ENCODE measurements around the gene PRPF40A. TPM values are rescaled to one million over a fixed set of nuclear protein-coding genes. Genes with fewer than 3 reads are reported as not detected.
"Not testable (repeated sequence)": the region's sequence is repeated elsewhere in the genome, so short reads cannot be mapped to it uniquely, and the experiment has no call there.

The PRPF40A gene
- total RNA-seq, 2 experiments from 2014 or later = 107 to 109 TPM

DNA sequence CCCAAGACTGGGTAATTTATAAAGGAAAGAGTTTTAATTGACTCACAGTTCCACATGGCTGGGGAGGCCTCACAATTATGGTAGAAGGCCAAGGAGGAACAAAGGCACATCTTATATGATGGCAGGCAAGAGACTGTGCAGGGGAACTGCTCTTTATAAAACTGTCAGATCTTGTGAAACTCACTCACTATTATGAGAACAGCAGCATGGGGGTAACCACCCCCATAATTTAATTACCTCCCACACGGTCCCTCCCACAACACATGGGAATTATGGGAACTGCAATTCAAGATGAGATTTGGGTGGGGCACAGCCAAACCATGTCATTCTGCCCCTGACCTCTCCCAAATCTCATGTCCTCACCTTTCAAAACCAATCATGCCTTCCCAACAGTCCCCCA lies 20.2 kb upstream of the PRPF40A start:
- H3K27me3 Mint-ChIP-seq, H3K9me3 Mint-ChIP-seq, CTCF ChIA-PET, H3K4me1 Mint-ChIP-seq, POLR2A ChIA-PET, H3K4me3 Mint-ChIP-seq, H3K27ac Mint-ChIP-seq, DNase-seq: not testable (repeated sequence)
- H3K36me3 Mint-ChIP-seq (ENCODE audit: low read depth) = peaks cover 33% of the 10 kb centered on the region

DNA sequence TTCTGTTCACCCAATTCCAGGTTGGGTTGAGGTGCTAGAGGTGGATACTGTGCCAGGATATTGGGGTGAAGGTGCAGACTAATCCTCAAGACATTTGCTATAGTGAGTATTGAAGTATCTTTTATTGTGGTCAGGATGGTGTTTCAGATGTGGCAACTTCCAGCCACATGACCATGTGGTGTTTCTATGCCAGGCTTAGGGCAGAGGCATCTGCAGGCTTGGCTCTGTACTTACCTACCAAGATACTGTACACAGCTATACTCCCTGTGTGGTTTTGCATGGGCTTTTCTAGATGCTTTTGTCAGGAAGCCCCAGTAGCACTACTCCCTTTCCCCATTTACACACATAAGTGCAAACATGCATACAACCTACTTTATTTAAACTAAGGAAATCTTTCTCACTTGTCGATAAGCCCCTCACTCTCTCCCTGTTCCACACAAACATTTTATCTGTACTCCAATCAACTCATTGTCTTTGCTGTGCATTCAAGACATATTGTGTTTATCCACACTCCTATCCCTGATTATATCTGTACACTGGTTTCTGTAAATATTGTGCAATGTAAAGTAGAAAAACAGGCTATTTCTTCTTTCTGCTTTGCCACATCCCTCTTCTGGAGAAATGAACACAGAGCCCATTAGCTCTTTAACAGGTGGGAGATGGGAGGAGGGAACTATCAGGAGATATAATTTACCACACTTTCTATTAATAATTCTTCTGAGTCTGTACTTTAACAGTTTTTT lies 13.5 kb upstream of the PRPF40A start:
- no peak overlapping the region for H3K4me3 Mint-ChIP-seq
- peak; percentile 68 for DNase-seq
- POLR2A ChIA-PET = no interaction called here
- CTCF ChIA-PET = interaction anchor here (1.4 kb wide), 1 partner anchor 18 kb away, joined by 3 read pairs; no protein-coding TSS in a partner anchor
- H3K36me3 Mint-ChIP-seq (ENCODE audit: low read depth) = peaks cover 6% of the 10 kb centered on the region
- H3K9me3 Mint-ChIP-seq = no peaks in the 10 kb centered on the region
- no peaks in the 10 kb centered on the region for H3K27me3 Mint-ChIP-seq
- peak overlapping the region; percentile 31 for H3K27ac Mint-ChIP-seq
- H3K4me1 Mint-ChIP-seq = peaks cover 27% of the 10 kb centered on the region

DNA sequence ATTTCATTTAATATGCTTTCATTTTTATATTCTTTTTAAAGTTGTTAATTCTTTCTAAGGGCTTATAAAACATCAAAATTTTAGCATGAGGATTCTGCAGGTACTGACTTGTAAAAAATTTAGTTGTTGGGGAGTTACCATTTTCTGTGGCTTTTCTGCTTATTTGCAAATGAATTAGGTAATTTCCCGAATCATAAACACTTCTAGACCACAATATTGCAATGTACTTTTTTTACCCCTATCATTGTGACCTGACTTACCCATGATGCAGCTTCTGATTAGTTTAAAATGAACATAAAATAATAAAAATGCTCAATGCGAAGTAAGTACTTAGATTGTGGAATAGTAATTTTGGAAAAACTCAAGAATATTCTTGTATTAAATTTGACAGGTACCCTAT lies 12.6 kb upstream of the PRPF40A start:
- ChIA-PET POLR2A (interaction anchor here (0.6 kb wide), 1 partner anchor 270 kb away, joined by 5 read pairs; no protein-coding TSS in a partner anchor), CTCF (no interaction called here)
- H3K4me3 Mint-ChIP-seq = no peak overlapping the region
- no peak overlapping the region for H3K27ac Mint-ChIP-seq
- DNase-seq = no peak
- H3K4me1 Mint-ChIP-seq = peaks cover 26% of the 10 kb centered on the region
- no peaks in the 10 kb centered on the region for H3K27me3 Mint-ChIP-seq
- peaks cover 4% of the 10 kb centered on the region for H3K36me3 Mint-ChIP-seq (ENCODE audit: low read depth)
- no peaks in the 10 kb centered on the region for H3K9me3 Mint-ChIP-seq

DNA sequence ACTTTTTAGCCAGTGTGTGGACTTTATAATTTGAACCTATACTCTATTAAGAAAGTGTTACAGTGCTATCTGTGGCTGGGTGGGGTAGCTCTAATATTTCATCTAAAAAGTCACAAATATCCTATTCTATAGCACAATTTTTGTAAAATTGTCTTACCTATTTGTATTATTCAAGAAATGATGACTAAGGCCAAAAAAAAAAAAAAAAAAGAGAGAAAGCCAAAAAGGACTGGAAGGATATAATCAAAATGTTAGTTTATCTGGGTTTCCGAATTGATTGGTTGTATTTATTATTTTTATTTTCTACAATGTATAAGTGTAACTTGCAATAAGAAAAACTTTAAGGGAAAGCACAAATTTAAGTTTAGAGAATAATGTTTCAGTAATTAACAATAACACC lies 6.7 kb upstream of the PRPF40A start:
- peaks cover 38% of the 10 kb centered on the region for H3K36me3 Mint-ChIP-seq (ENCODE audit: low read depth)
- no peaks in the 10 kb centered on the region for H3K27me3 Mint-ChIP-seq
- DNase-seq = no peak
- POLR2A ChIA-PET = no interaction called here
- H3K4me1 Mint-ChIP-seq = peaks cover 42% of the 10 kb centered on the region
- CTCF ChIA-PET = no interaction called here
- no peak overlapping the region for H3K4me3 Mint-ChIP-seq
- H3K9me3 Mint-ChIP-seq = no peaks in the 10 kb centered on the region
- H3K27ac Mint-ChIP-seq = no peak overlapping the region

DNA sequence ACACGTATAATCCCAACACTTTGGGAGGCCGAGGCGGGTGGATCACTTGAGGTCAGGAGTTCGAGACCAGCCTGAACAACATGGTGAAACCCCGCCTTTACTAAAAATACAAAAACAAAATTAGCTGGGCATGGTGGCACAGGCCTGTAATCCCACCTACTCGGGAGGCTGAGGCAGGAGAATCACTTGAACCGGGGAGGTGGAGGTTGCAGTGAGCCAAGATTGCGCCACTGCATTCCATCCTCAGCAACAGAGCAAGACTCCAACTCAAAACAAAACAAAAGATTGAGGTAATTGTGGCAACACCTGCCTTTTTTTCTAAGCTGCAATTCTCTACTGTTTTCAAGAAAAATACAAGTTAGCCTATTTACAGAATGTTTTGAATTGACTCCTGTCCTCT lies 5.4 kb upstream of the PRPF40A start:
- H3K36me3 Mint-ChIP-seq (ENCODE audit: low read depth) = peaks cover 37% of the 10 kb centered on the region
- H3K27me3 Mint-ChIP-seq = not testable (repeated sequence)

DNA sequence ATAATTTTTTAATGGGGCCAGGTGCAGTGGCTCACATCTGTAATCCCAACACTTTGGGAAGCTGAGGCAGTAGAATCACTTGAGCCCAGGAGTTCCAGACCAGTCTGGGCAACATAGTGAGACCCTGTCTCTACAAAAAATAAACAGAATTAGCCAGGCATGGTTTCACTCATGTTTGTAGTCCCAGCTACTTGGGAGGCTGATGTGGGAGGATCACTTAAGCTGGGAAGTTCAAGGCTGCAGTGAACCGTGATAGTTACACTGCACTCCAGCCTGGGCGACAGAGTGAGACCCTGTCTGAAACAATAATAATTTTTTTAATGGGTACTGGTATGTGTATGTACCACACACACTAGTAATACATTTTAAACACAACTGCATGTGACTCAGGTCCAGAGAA lies 3.5 kb upstream of the PRPF40A start:
- H3K4me3 Mint-ChIP-seq = peak overlapping the region; percentile 99
- H3K36me3 Mint-ChIP-seq (ENCODE audit: low read depth) = peaks cover 45% of the 10 kb centered on the region
- peaks cover 53% of the 10 kb centered on the region for H3K4me1 Mint-ChIP-seq

More for the DNA sequence above, 5.4 kb upstream of the PRPF40A start:
- H3K4me3 Mint-ChIP-seq, H3K9me3 Mint-ChIP-seq, H3K27ac Mint-ChIP-seq, POLR2A ChIA-PET, DNase-seq: not testable (repeated sequence)
- CTCF ChIA-PET = interaction anchor here (0.8 to 1.0 kb wide), 2 partner anchors 9 to 18 kb away, joined by 3 read pairs; no protein-coding TSS in a partner anchor
- H3K4me1 Mint-ChIP-seq = peaks cover 43% of the 10 kb centered on the region

DNA sequence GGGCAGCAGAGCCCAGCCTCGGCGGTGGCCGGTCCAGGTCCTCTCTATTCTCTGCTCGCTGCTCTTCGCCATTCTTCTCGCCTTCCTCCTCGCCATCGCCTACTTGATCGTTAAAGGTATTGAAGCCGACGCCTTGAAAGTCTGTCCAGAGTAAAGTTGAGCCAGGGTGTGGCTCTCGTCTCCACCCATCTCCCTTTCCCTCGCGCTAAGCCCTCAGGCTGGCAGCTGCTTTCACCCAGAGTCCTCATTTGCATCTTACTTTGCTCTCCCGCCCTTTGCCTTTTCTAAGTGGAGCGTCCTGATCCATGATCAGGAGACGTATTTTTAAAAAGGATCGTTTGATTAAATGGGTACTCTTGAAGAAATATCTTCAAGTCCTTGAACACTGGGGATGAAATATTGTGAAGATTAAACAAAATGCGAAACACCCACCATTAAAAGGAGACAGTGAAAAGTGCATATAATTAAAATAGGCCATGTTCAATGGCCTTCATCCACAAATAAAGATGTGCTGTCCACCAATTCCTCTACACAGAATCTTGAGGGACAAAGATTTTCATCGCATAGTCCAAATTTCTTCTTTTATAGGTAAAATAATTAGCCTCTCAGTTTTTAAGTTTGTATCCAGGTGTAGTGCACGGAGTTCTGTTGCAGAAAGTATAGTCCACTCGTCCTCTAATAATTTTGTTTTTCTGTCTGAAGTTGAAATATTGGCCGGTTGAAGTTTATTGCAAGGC lies 1.8 kb upstream of the PRPF40A start:
- Mint-ChIP-seq H3K4me3 (peak overlapping the region; percentile 99), H3K36me3 (ENCODE audit: low read depth) (peaks cover 57% of the 10 kb centered on the region), H3K4me1 (peaks cover 65% of the 10 kb centered on the region), H3K9me3 (no peaks in the 10 kb centered on the region), H3K27me3 (no peaks in the 10 kb centered on the region), H3K27ac (peak overlapping the region; percentile 99)
- peak; percentile 53 for DNase-seq
- CTCF ChIA-PET = interaction anchor here (0.6 kb wide), 1 partner anchor 549 kb away, joined by 3 read pairs; no protein-coding TSS in a partner anchor
- POLR2A ChIA-PET = no interaction called here

More for the DNA sequence above, 3.5 kb upstream of the PRPF40A start:
- no peak for DNase-seq
- Mint-ChIP-seq H3K9me3 (no peaks in the 10 kb centered on the region), H3K27me3 (no peaks in the 10 kb centered on the region), H3K27ac (no peak overlapping the region)
- CTCF ChIA-PET = no interaction called here
- POLR2A ChIA-PET = no interaction called here

DNA sequence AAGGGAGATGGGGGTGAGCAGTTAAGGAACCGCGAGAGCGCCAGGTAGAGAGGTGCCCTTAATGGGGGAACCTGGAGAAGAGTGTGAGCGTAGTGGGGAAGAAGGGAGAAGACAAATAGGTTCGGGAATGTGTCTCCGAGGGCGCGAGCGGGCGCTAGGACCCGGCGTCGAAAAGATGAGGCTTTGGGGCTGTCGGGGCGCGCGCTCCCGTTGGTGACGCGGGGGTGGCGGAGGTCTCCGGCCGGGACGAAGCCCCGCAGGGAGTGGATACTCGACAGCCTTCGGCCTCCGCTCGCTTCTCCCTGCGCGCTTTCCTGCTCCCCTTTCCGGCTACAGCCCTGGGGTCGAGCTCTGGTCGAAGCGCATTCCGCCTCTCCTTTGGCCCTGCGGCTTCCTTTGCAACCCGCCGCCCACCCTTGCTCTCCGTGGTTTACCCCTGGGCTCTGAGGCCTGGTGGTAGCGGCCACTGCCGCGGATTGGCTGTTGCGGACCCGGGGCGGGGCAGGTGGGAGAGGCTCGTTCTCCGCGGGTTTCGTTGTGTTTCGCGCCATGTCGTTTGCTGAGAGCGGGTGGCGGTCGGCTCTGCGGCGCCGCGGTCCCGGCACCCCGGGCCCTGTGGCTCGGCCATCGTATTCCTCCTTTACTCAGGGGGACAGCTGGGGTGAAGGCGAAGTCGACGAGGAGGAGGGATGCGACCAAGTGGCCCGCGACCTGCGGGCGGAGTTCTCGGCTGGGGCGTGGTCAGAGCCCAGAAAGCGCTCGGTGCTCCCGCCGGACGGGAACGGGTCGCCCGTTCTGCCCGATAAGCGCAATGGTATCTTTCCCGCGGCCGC lies 1.0 kb upstream of the PRPF40A start, which contains the start of gene ARL6IP6:
ARL6IP6 (plus strand) TSS at position 545 of the 833 bp plus-strand sequence; CDS start at position 550, 5 bp downstream.
- DNase-seq = peak; percentile 95
- CTCF ChIA-PET = interaction anchor here (0.6 to 1.3 kb wide), 4 partner anchors 11 to 548 kb away, joined by 3 to 5 read pairs (median 4); partner anchors contain the start of gene STAM2
- Mint-ChIP-seq H3K27ac (peak within 1 kb of the TSS; percentile 99), H3K36me3 (ENCODE audit: low read depth) (peaks cover 55% of the 10 kb centered on the region), H3K9me3 (no peaks in the 10 kb centered on the region), H3K4me1 (peaks cover 69% of the 10 kb centered on the region), H3K27me3 (no peaks in the 10 kb centered on the region), H3K4me3 (peak within 1 kb of the TSS; percentile 99)
- POLR2A ChIA-PET = interaction anchor here (1.2 kb wide), 1 partner anchor 24 kb away, joined by 10 read pairs; no protein-coding TSS in a partner anchor

DNA sequence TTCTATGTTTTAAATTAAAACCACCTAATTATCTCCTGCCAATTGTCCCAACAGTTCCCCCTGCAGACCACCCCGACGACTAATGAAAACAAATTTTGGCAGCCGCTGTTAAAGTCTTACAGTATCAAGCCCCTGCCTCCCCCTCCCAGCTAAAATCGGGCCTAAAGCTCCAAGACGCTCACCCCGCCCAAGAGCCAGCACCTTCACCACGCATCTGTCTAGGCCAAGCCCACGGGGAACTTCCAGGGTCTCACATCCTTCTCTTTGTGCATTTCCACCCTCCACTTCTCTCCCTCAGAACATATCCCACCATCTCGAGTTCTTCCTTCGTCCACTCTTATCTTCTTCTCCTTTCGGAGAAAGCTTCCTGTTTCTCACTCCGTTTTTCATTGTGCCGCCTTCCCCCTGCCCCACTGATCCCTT lies 445 bp downstream of the PRPF40A start:
- ChIA-PET POLR2A (interaction anchor here (0.6 to 1.2 kb wide), 2 partner anchors 23 to 815 kb away, joined by 4 to 10 read pairs; no protein-coding TSS in a partner anchor), CTCF (interaction anchor here (0.7 to 2.0 kb wide), 9 partner anchors 9 to 1442 kb away, joined by 3 to 7 read pairs (median 4); partner anchors contain the start of gene STAM2)
- Mint-ChIP-seq H3K4me3 (peak overlapping the region; percentile 99), H3K27me3 (no peaks in the 10 kb centered on the region), H3K4me1 (peaks cover 66% of the 10 kb centered on the region), H3K36me3 (ENCODE audit: low read depth) (peaks cover 53% of the 10 kb centered on the region), H3K9me3 (no peaks in the 10 kb centered on the region), H3K27ac (peak overlapping the region; percentile 99)
- peak; percentile 43 for DNase-seq

DNA sequence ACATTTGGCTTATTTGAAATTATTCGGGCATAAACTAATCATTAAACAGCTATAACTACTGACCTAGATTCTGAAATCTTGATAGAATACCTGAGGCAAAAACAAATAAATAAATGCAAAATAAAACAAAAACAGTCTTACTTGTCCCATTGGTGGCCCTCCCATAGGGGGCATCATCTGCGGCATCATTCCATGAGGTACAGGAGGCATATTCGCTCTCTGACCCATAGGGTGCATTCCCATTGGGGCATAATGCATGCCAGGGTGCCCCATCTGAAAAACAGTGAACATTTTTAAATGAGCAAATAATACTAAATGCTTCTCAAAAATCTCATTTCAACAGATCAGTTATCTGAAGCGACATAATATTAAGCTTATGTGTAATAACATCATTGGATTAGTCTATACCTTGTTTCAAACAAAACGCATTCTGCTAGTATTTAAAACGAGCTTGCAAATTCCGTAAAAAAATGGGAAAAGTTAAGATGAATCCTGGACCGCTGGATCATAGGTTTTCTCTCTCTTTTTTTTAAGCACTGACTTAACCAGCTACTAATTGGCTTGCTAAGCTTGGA lies 1.3 kb downstream of the PRPF40A start:
- Mint-ChIP-seq H3K27ac (peak overlapping the region; percentile 99), H3K9me3 (no peaks in the 10 kb centered on the region), H3K27me3 (no peaks in the 10 kb centered on the region), H3K4me3 (peak overlapping the region; percentile 99), H3K4me1 (peaks cover 60% of the 10 kb centered on the region), H3K36me3 (ENCODE audit: low read depth) (peaks cover 52% of the 10 kb centered on the region)
- ChIA-PET POLR2A (no interaction called here), CTCF (interaction anchor here (0.7 to 2.0 kb wide), 8 partner anchors 9 to 1320 kb away, joined by 3 to 7 read pairs (median 4); no protein-coding TSS in a partner anchor)
- DNase-seq = peak; percentile 34

DNA sequence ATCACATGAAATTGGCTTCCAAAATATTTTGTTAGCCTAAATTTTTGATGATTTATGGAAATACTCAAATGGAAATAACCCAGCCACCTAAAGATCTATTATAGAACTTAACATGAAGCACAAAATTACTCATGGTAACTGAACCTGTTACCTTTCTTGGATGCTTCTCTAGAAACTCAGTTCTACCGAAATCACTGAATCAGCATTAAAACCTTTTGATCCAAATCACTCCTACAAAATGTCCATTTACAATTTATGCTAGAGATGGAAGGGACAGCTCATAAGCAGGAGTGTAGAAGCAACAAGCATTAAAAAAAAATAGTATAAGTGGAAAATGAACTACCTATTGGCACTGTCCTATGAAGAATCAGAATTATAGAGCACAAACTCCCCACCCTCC lies 2.1 kb downstream of the PRPF40A start:
- H3K27ac Mint-ChIP-seq = no peak overlapping the region
- H3K27me3 Mint-ChIP-seq = no peaks in the 10 kb centered on the region
- POLR2A ChIA-PET = no interaction called here
- H3K4me3 Mint-ChIP-seq = peak overlapping the region; percentile 99
- H3K36me3 Mint-ChIP-seq (ENCODE audit: low read depth) = peaks cover 53% of the 10 kb centered on the region
- peaks cover 55% of the 10 kb centered on the region for H3K4me1 Mint-ChIP-seq
- CTCF ChIA-PET = interaction anchor here (0.6 to 1.6 kb wide), 6 partner anchors 8 to 603 kb away, joined by 3 to 5 read pairs (median 4); no protein-coding TSS in a partner anchor
- H3K9me3 Mint-ChIP-seq = no peaks in the 10 kb centered on the region
- DNase-seq = no peak

DNA sequence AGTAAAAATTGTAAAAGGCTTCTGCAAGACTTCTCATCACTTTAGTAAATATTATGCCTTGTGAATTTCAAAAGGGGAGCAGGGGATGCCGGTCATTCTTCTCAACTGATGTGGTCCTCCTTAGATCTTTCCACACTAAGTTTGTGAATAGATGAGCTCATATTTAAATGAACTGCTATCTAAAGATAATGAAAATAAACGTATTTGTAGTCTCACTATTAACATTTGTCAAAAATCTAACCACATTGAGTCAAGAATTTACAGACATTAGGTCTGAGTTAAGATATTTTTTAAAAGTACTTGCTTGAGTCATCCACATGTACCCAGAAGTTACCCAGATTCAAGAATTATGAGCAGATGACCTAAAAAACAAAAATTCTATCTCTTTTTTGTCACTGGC lies 6.5 kb downstream of the PRPF40A start:
- H3K9me3 Mint-ChIP-seq = no peaks in the 10 kb centered on the region
- H3K4me3 Mint-ChIP-seq = no peak overlapping the region
- no peak for DNase-seq
- ChIA-PET POLR2A (no interaction called here), CTCF (no interaction called here)
- no peaks in the 10 kb centered on the region for H3K27me3 Mint-ChIP-seq
- H3K36me3 Mint-ChIP-seq (ENCODE audit: low read depth) = peaks cover 76% of the 10 kb centered on the region
- H3K27ac Mint-ChIP-seq = no peak overlapping the region
- H3K4me1 Mint-ChIP-seq = peaks cover 46% of the 10 kb centered on the region
